OCI-LY1 (cell line): ENCODE measurements around the gene UBE2G2.

Experiments used
- H2AFZ ChIP-seq: fragments of 200-600 bp; sonication (generic), shearing (Covaris generic); 2 replicates; pipeline ENCODE4 v1.6.0; 2014; ENCODE audit warnings: antibody characterized with exemption, mild to moderate bottlenecking, low read length
- H3F3A ChIP-seq: fragments of 200-600 bp; sonication (generic), shearing (Covaris generic); 2 replicates; pipeline ENCODE4 v1.6.0; 2014; ENCODE audit warnings: mild to moderate bottlenecking, antibody characterized with exemption, low read length, moderate library complexity; ENCODE audit not compliant: insufficient read depth
- H3K27ac ChIP-seq: fragments of 200-600 bp; sonication (generic); 2 replicates; pipeline ENCODE4 v1.5.1; 2014; ENCODE audit warnings: low read length, mixed run types, mild to moderate bottlenecking, low read depth; ENCODE audit not compliant: poor library complexity, severe bottlenecking
- H3K27me3 ChIP-seq: fragments of 200-600 bp; sonication (generic); 2 replicates; pipeline ENCODE4 v1.6.0; 2014; ENCODE audit warnings: antibody characterized with exemption, mild to moderate bottlenecking, low read length, moderate library complexity; ENCODE audit not compliant: insufficient read depth
- H3K36me3 ChIP-seq: fragments of 200-600 bp; sonication (generic); 2 replicates; pipeline ENCODE4 v1.6.1; 2014; ENCODE audit warnings: mild to moderate bottlenecking, antibody characterized with exemption, low read length, moderate library complexity, mixed read lengths; ENCODE audit not compliant: insufficient read depth
- H3K4me1 ChIP-seq: fragments of 200-600 bp; sonication (generic); 2 replicates; pipeline ENCODE4 v1.5.1; 2014; ENCODE audit warnings: mild to moderate bottlenecking, low read length, moderate library complexity; ENCODE audit not compliant: insufficient read depth, severe bottlenecking
- H3K4me2 ChIP-seq: fragments of 200-600 bp; sonication (generic), shearing (Covaris generic); 2 replicates; pipeline ENCODE4 v1.6.1; 2014; ENCODE audit warnings: low read length
- H3K4me3 ChIP-seq: fragments of 200-600 bp; sonication (generic); 2 replicates; pipeline ENCODE4 v1.5.1; 2014; ENCODE audit warnings: low read length, low read depth, mild to moderate bottlenecking, mixed read lengths; ENCODE audit not compliant: poor library complexity, severe bottlenecking
- H3K79me2 ChIP-seq: fragments of 200-600 bp; shearing (Covaris generic); 2 replicates; pipeline ENCODE4 v1.6.1; 2016; ENCODE audit warnings: mixed run types, low read length, mixed read lengths; ENCODE audit not compliant: insufficient read depth
- H3K9ac ChIP-seq: fragments of 200-600 bp; sonication (generic), shearing (Covaris generic); 2 replicates; pipeline ENCODE4 v1.6.1; 2014; ENCODE audit warnings: mild to moderate bottlenecking, low read length, mixed read lengths
- H3K9me2 ChIP-seq: fragments of 200-600 bp; sonication (generic), shearing (Covaris generic); 2 replicates; pipeline ENCODE4 v1.6.1; 2014; ENCODE audit warnings: low read depth, mild to moderate bottlenecking, low read length, mixed read lengths
- H3K9me3 ChIP-seq: fragments of 200-600 bp; shearing (Covaris generic); 2 replicates; pipeline ENCODE4 v1.6.1; 2014; ENCODE audit warnings: low read length, mixed read lengths
- H4K20me1 ChIP-seq: fragments of 200-600 bp; sonication (generic), shearing (Covaris generic); 2 replicates; pipeline ENCODE4 v1.6.0; 2016; ENCODE audit warnings: mild to moderate bottlenecking, low read length; ENCODE audit not compliant: insufficient read depth
- CTCF ChIP-seq: fragments of 200-600 bp; sonication (generic), shearing (Covaris generic); IDR thresholded peaks from 2 replicates; pipeline ENCODE4 v1.5.1; 2017; ENCODE audit warnings: mild to moderate bottlenecking, antibody characterized with exemption, low read length, moderate library complexity, mixed read lengths
- EZH2 ChIP-seq: fragments of 200-600 bp; sonication (generic), shearing (Covaris generic); IDR thresholded peaks from 2 replicates; pipeline ENCODE4 v1.8.0; 2017; ENCODE audit warnings: borderline replicate concordance, mixed run types, mild to moderate bottlenecking, antibody characterized with exemption, low read length, moderate library complexity, mixed read lengths

The UBE2G2 gene

GRCh38 chr21:44753357-44753756, 48.3 kb downstream of the UBE2G2 start:
- Histone ChIP-seq H3K4me2 (no peak overlapping the region), H3K9me2 (no peaks in the 10 kb centered on the region), H3K9ac (no peak overlapping the region), H3K9me3 (no peaks in the 10 kb centered on the region), H2AFZ (no peak overlapping the region), H3K79me2 (no peaks in the 10 kb centered on the region), H3K36me3 (no peaks in the 10 kb centered on the region), H4K20me1 (no peaks in the 10 kb centered on the region), H3K27me3 (peaks cover 10% of the 10 kb centered on the region; the same call in 1 of the 2 replicates), H3K4me3 (no peak overlapping the region), H3K27ac (no peak overlapping the region), H3K4me1 (no peaks in the 10 kb centered on the region), H3F3A (no peaks in the 10 kb centered on the region)
- no peak for TF ChIP-seq CTCF
- no peak for TF ChIP-seq EZH2

GRCh38 chr21:44752671-44753235, 48.9 kb downstream of the UBE2G2 start:
- no peak overlapping the region for H2AFZ ChIP-seq
- no peak overlapping the region for H3K27ac ChIP-seq
- H3K4me3 ChIP-seq, result no peak overlapping the region
- no peaks in the 10 kb centered on the region for H3K9me2 ChIP-seq
- H3F3A ChIP-seq, result no peaks in the 10 kb centered on the region
- no peaks in the 10 kb centered on the region for H3K79me2 ChIP-seq
- no peak overlapping the region for H3K4me2 ChIP-seq
- H3K9ac ChIP-seq, result no peak overlapping the region
- TF ChIP-seq EZH2, result no peak
- TF ChIP-seq CTCF, result no peak
- no peaks in the 10 kb centered on the region for H3K4me1 ChIP-seq
- no peaks in the 10 kb centered on the region for H4K20me1 ChIP-seq
- no peaks in the 10 kb centered on the region for H3K36me3 ChIP-seq
- H3K9me3 ChIP-seq, result no peaks in the 10 kb centered on the region
- peaks cover 10% of the 10 kb centered on the region; the same call in 1 of the 2 replicates for H3K27me3 ChIP-seq

GRCh38 chr21:44751799-44752636, 49.6 kb downstream of the UBE2G2 start:
- no peak overlapping the region for H3K4me2 ChIP-seq
- no peak for TF ChIP-seq EZH2
- no peak for TF ChIP-seq CTCF
- no peaks in the 10 kb centered on the region for H3K79me2 ChIP-seq
- H4K20me1 ChIP-seq, result no peaks in the 10 kb centered on the region
- no peak overlapping the region for H3K27ac ChIP-seq
- H3K36me3 ChIP-seq, result no peaks in the 10 kb centered on the region
- no peak overlapping the region for H3K9ac ChIP-seq
- H3K9me2 ChIP-seq, result no peaks in the 10 kb centered on the region
- no peaks in the 10 kb centered on the region for H3F3A ChIP-seq
- H3K9me3 ChIP-seq, result no peaks in the 10 kb centered on the region
- peaks cover 10% of the 10 kb centered on the region; the same call in 1 of the 2 replicates for H3K27me3 ChIP-seq
- no peaks in the 10 kb centered on the region for H3K4me1 ChIP-seq
- no peak overlapping the region for H3K4me3 ChIP-seq
- no peak overlapping the region for H2AFZ ChIP-seq
